HG03442 (cell line): Measurements from ENCODE around the gene CSPG5.

ENCODE experiments used
- ATAC-seq: cut with Tn5 transposase; IDR thresholded peaks from one replicate; pipeline ENCODE4 v1.9.1; 2021; ENCODE audit warnings: mild to moderate bottlenecking, moderate library complexity; ENCODE audit not compliant: unreplicated experiment

CSPG5 gene, protein sequence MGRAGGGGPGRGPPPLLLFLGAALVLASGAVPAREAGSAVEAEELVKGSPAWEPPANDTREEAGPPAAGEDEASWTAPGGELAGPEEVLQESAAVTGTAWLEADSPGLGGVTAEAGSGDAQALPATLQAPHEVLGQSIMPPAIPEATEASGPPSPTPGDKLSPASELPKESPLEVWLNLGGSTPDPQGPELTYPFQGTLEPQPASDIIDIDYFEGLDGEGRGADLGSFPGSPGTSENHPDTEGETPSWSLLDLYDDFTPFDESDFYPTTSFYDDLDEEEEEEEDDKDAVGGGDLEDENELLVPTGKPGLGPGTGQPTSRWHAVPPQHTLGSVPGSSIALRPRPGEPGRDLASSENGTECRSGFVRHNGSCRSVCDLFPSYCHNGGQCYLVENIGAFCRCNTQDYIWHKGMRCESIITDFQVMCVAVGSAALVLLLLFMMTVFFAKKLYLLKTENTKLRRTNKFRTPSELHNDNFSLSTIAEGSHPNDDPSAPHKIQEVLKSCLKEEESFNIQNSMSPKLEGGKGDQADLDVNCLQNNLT

GRCh38 chr3:47578691-47579632 is at the start of gene CSPG5:
Gene CSPG5 (minus strand): TSS chr3:47578865. CDS start chr3:47578693, 172 bp downstream.
- no peak for ATAC-seq

GRCh38 chr3:47628426-47628825 is 49.8 kb upstream of the CSPG5 start:
- ATAC-seq: no peak

DNA sequence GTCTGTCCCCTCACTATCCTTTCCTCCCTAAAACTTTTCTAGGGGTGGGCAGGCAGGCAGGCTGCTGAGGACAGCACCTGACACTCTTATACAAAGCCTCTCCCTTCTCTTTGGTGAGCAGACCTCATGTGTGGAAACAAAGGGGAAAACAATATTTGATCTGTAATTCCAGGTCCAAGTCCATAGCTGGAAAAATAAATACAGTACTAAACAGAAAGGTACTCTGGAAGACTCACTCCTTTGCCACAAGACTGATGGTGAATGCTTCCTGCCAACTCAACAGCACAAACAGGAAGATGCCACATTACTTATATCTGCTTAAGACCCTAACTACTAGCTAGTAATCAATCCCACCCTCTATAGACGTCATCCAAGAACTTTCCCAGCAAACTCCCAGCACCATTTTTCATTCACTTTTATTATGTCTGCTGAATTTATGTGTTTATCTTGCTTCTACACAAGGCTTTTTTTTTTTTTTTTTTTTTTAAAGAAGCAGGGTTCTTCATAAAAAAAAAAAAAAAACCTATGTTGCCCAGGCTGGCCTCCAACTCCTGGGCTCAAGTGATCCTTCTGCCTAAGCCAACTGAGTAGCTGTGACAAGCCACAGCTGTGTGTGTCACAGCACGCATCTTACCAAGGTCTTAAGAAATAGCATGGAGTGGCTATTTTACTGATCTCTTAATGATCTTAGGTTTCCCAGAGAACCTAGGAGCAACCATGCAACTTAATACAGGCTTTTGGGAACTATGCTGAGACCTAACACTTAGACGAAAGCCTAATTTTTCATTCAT is 44.2 kb upstream of the CSPG5 start:
- no peak for ATAC-seq

- ATAC-seq: no peak
Observed at GRCh38 chr3:47617086-47618010, 38.7 kb upstream of the CSPG5 start.

DNA sequence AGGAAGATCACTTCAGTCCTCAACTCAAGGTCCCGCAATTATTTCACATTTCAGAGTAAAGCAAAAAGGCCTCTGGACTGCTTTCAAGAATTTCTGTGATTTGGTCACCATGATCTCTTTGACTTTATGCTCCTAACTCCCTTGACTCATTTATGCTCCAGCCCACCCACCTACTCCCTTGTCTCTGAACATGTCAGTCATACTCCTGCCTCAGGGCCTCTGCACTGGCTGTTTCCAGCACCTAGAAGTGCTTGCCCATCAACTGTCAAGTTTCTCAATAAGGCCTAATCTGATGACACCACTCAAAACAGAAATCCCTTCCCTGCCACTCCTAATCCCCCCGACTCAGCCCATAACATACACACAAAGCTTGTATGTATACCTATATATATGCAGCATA is 36.1 kb upstream of the CSPG5 start:
- no peak for ATAC-seq

DNA sequence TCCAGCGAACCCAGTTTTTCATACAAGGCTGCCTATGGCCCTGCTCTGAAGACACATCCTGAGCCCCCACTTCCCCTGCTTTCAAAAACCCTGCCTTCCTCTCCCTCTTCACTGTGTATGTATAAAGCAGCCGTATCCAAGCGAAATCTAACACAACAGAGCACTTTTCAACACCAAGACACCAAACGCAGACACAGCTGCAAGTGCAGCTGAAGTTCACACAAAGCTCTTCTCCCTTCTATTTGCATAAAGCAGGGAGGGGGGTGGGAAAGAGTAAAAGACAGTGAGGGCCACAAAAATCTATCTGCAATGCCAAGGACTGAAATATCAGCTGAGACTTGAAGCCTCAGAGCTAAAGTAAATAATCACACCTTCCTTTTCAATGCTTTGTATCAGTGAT is 35.1 kb upstream of the CSPG5 start:
- no peak for ATAC-seq

- ATAC-seq: no peak
Observed at GRCh38 chr3:47612879-47613278, 34.2 kb upstream of the CSPG5 start.

DNA sequence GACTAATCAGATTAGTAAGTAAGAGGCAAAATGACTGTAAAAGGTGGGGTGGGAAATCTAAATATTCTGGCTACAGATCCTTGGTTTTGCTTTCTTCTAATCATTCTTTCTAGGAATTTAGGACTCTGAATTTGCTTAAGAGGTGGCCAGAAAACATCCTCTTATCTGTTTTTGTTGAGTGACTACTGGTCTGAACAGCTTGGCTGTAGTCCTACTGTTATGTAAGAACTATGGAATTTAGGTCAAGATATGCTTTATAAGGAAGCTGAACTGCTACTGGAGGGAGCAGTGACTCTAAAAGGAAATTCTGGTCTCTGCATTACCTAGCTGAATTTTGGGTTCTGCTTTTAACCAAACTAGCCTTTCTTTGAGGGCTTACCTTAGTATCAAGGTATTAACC is 33.5 kb upstream of the CSPG5 start:
- no peak for ATAC-seq

DNA sequence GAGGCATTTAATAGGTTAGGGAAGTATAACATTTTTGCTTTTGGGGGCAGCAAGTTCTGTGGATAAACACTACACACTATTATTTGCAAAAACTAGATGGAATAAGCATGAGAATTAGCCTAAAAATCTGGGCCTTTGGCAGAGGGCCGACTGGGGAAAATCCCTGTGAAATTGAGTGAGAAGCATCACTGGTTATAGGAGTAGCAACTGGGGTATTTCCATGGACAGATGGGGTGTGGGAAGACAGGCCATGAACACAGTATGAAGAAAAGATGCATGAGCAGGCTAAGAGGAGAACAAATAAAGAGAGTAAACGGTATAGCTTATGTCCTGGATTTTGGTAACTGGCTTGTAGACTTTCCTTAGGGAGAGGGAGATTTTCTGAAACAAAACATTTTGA is 32.9 kb upstream of the CSPG5 start:
- no peak for ATAC-seq

- no peak for ATAC-seq
Observed at GRCh38 chr3:47610583-47610982, 31.9 kb upstream of the CSPG5 start.

GRCh38 chr3:47607335-47607734 is 28.7 kb upstream of the CSPG5 start:
- no peak for ATAC-seq

DNA sequence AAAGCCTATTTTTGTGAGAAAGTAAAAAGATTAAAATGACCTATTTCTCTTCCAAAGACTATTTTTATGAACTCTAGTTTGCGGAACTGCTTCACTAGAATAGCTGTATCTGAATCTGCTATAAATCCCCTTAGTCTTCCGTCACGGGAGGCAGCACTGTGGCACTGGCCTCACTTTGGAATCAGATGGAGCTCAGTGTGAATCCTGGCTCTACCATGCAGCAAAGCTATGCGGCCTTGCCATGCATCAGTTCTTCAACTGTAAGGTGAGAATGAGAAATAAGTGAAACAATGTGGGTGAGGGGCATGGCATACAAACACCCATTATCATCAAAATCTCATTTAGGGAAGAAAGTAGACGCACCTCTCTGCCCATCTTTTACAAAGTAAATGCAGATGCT is 27.5 kb upstream of the CSPG5 start:
- no peak for ATAC-seq

- no peak for ATAC-seq
Observed at GRCh38 chr3:47605652-47606051, 27.0 kb upstream of the CSPG5 start.

DNA sequence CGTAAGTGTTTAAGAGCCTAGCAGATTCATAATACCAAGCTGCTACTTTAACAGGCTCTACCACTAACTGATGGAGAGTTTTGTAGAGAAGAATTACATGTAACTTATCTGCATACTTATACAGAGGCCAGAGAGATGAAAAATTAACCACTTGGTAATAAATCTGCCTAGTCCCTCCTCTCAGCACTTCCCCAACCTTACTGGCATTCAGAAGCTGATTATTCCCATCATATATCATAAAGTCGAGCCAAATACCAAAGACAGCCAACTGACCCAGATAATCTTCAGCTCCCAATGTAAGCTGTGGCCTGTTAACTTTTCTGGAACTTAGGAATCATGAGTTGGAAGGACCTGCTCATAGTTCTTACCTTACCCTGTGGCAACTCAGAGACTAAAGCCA is 25.5 kb upstream of the CSPG5 start:
- no peak for ATAC-seq

- ATAC-seq: no peak
Observed at GRCh38 chr3:47603332-47603731, 24.7 kb upstream of the CSPG5 start.

DNA sequence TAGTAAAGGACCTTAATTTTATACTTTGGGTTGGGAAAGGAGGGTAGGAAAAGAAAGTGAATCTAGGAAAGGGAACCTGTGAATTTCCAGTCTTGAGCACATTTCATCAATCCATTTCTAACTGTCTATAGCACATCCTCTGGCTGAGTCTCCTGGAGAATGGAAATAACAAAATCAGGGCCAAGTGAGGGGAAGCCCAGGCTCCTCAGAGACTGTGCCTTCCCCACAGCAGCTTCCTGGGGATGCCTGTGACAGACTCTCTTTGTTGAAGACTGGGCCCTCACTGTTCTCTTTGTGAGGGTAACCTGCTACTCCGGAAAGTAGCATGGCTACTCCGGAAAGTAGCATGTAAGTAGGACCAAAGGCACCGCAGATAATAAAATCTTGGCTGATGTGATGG is 22.6 kb upstream of the CSPG5 start:
- no peak for ATAC-seq

- ATAC-seq: no peak
Observed at GRCh38 chr3:47594792-47595191, 16.1 kb upstream of the CSPG5 start.

DNA sequence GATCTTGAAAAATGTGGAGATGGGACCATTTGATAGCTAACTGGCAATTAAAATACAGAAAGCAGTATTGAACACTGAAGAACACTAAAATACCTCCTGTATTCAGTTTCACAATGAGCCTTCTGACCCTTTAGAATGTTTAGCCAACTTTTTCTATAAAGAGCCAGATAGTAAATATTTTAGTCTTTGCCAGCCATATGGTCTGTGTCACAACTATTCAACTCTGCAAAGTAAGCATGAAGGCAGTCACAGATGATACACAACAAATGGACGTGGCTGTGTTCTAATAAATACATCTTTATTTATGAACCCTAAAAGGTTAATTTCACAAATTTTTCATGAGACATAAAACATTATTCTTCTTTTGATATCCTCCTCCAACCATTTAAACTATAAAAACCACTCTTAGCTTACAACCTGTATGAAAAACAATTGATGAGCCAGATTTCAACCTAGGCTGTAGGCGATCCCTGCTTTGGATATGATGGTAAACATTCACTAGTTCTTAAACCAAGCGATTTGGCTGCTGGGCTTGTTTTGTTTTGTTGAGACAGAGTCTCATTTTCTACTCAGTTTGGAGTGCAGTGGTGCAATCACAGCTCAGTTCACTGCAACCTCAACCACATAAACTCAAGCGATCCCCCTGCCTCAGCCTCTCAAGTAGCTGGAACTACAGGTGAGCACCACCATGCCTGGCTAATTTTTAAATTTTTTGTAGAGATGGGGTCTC is 13.6 kb upstream of the CSPG5 start:
- ATAC-seq: no peak

GRCh38 chr3:47590216-47590615 is 11.6 kb upstream of the CSPG5 start:
- ATAC-seq: no peak
